Measurements from ENCODE around the gene SLC6A19.

Gene SLC6A19

DNA sequence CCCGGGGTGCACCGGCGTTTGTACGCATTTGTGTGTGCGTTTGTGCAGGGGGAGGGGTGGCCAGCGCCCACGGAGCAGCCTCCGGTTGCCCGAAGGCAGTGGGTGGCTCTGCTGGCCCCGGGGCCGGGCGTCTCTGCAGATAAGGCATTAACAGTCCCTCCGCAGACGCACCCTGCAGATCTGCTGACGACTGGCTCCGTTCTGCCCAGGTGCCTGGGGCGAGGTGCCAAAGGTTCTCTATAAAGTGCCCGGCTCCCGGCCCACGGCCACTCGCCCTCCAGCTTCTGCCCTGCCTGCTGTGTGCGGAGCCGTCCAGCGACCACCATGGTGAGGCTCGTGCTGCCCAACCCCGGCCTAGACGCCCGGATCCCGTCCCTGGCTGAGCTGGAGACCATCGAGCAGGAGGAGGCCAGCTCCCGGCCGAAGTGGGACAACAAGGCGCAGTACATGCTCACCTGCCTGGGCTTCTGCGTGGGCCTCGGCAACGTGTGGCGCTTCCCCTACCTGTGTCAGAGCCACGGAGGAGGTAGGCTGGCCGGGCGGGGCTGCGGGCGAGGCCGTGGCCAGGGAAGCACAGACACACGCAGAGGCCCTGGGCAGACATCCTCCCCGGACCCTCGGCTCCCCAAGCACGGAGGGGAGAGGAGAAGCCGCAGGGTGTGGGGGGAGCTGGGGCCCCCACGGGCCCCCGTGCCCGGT lies at the start of gene SLC6A19:
SLC6A19 (plus strand) TSS at position 269 of the 699 bp plus-strand sequence; CDS start at position 325, 56 bp downstream.
- DNase-seq, result no peak

DNA sequence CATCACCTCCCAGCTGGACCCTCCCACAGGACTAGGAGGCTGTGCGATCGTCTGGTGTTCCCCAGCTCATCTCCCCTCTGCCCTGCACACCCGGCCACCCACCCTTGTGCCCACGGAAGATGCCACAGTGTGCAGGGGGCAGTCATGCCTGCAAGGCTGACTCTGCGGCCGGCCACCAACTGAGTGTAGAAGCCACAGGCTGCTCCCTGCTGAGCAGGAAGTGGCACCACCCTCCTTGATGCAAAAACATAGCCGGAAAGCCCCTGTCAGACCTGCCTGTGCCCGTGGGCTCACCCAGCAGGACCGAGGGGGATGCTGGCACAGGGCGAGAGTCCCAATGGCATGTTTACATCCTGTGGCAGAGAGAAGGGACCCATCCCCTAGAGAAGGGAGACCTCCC lies 49.2 kb upstream of the SLC6A19 start:
- DNase-seq, result no peak

GRCh38 chr5:1152771-1153282 lies 48.6 kb upstream of the SLC6A19 start:
- no peak for DNase-seq

DNA sequence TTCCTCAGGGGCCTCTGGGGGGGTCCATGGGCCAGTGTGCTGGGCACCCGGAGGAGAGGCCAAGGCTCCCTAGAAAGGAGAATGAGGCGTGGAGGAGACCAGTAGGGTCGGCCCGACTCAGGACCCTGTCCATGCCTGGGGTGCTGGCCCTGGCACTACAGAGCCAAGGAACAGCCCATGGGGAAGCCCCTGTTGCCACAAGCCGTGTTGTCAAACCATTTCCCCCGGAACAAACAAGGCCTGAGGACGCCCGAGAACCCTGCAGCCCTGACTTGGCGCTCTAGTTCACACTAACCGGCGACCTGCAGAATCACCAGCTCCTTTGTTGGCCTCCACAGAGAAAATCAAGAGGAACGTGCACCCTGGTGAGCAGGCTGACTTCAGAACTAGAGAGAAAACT lies 48.0 kb upstream of the SLC6A19 start:
- DNase-seq, result no peak

DNA sequence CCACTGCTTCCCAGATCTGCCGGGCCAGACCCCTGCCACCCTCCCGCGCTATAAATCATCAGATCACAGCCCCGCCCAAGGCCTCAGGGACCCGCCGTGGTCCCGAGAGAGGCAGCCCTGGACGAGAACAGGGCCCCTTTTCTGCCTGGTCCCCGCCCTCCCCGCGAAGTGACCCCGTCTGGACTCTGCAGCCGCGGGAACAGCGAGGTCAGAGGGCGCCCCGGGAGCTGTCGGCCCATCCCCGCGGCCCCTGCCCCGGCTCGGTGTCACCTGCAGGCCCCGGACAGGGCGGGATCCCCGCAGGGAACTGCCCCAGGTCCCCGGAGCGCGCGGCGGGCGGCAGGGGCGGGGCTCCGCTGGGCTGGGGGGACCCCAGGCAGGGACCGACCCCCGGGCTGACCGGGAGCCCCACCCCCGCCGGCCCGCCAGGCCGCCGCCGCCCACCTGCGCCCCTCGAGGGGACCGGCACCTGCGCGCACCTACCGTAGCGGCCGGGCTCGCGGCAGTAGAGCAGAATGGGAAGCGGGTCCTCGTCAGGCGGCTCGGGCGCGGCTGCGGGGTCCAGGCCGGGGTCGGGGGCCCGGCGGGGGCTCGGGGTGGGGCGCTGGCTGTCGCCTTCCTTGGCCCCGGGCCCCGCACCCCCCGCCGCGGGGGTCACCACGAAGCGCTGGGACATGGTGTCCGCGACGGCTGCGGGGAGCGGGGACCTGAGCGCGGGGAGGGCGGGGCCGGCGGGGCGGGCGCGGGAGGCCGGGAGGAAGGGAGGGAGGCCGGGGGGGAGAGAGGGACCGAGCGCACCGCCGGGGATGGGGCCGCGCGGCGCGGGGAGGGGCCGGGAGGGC lies 46.0 kb upstream of the SLC6A19 start:
- DNase-seq, result no peak

GRCh38 chr5:1156033-1156753 lies 45.2 kb upstream of the SLC6A19 start:
- DNase-seq, result no peak

DNA sequence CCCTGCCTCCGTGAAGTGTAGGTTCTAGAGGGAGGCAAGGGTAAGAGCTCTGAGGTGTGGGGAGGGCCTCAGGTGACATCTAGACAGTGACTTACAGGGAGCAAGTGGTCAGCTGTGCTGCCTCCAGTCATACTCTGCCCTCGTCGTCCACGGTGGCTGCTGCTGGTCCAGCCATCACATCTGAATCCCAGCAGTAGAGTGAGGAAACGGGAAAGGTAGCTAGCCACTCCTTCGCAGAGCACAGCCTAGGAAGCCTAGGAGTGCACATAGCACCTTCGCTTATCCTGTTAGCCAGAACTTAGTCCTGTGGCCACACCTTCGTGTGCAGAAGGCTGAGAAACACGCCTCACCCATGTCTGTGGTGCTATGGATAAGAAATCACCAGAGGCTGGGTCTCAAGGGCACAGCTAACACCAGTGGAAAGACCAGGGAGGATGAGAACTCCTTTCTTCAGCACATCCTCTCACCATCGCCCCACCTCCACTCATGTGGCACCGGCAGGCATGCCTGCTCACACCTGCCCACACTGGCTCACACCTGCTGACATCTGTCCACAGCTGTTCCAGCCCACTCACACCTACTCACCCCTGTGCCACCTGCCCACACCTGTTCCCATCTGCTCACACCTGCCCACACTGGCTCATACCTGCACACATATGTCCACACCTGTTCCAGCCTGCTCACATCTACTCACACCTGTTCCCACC lies 44.5 kb upstream of the SLC6A19 start:
- DNase-seq, result no peak

- DNase-seq, result peak; percentile 7
Measured at GRCh38 chr5:1157461-1157986, 43.9 kb upstream of the SLC6A19 start.

DNA sequence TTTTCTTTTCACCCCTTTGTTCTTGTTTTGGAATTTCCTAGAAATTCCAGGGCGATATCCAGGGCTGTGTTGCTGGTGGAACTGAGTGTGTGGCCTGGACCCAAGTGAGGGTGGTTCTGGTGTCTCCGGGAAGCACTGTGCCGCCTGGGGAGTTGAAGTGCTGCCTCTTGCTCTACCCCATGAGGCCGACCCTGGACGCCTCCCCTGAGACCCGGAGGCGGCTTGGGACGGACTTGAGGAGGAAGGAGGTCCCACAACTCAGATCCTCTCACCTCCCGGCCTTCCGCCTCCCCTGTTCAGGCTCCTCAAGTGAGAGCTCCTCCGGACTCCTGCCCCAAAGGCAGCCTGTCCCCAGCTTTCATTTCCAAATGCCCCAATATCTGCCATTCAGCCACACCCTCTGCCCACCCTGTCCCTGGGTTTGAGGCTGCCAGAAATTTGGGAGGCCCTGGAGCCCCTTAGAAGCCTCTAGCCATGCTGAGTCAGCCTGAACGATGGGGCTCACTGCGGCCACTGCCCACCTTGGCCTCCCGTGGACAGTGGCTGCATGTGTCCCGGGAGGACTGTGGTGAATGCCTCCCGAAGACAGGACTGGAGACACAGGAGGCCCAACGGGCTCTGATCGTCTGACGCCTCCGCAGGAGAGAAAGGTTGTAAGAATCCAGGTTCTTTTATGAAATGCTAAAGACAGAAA lies 42.6 kb upstream of the SLC6A19 start:
- no peak for DNase-seq

GRCh38 chr5:1159341-1159675 lies 42.1 kb upstream of the SLC6A19 start:
- no peak for DNase-seq

GRCh38 chr5:1159774-1160406 lies 41.5 kb upstream of the SLC6A19 start:
- no peak for DNase-seq

GRCh38 chr5:1161108-1161832 lies 40.1 kb upstream of the SLC6A19 start:
- DNase-seq, result no peak

DNA sequence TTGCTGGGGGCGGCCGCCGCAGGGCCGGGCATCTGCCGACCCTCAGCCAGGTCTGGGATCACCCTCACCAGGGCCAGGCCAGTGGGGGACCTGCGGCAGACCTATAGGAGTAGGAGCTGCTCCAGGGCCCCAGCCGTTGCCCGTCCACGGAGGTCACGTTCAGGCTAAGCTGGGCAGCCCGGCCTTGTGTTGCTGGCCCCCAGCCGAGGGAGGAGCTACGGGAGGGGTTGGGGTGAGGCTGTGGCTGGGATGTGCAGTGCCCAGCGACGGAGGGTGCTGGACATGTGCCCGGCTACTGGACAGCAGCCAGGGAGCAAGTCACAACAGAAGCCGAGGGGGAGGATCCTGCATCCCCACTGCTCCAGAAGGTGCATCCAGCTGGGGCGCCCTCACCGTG lies 39.6 kb upstream of the SLC6A19 start:
- DNase-seq, result peak; percentile 25

GRCh38 chr5:1162276-1162675 lies 39.1 kb upstream of the SLC6A19 start:
- DNase-seq, result no peak

- no peak for DNase-seq
Measured at GRCh38 chr5:1162751-1163150, 38.6 kb upstream of the SLC6A19 start.

GRCh38 chr5:1163366-1163765 lies 38.0 kb upstream of the SLC6A19 start:
- no peak for DNase-seq

GRCh38 chr5:1163879-1164278 lies 37.5 kb upstream of the SLC6A19 start:
- no peak for DNase-seq

DNA sequence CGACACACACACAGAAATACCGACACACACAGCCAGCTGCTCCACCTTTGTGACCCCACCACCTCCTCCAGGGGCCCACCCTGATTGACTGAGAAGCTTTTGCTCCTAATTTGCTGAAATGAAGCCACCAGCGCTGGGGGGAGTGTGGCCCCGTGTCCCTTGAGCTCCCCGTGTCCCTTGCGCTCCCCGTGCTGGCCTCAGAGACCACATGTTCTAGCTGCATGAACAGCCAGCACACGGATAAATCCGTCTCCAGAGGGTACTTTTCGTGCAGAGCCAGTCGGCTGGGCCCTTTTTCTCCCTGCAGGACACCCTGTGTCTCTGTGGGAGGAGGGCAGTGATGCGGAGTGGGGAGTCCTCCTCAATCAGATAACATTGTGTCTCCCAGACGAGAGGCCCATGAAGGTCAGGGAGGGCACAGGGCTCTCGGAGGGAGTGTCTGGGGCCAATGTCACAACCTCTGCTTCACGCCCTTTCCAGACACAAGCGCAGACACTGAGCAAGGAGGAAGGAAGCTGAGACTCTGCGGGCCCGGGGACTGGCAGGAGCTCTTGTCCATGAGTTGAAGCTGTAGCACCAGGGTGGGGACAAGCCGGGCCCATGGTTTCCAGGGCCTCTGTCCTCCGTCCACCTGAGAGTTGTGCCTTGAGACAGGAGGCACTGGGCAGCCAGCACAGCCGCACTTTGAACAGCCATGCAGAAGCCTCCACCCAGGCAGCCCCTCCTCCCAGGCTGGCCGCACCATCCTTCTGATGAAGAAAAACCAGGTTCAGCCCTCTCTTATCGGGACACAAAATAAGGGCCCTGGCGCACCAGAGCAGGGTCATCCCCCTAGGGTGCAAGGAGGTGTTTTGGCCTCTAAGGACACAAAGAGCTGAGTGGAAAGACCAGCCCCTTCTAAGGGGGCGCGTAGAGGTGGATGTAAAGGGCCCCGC lies 36.4 kb upstream of the SLC6A19 start:
- DNase-seq, result no peak

DNA sequence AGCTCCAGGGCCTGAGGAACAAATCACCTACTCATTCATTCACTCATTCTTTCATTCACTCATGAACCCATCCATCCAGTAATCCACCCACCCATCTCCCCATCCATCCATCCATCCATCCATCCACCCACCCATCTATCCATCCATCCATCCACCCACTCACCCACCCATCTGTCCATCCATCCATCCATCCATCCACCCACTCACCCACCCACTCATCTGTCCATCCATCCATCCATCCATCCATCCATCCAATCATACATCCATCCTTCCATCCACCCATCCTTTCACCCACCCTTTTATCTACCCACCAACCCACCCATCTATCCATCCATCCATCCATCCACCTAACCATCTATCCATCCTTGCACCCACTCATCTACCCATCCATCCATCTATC lies 35.5 kb upstream of the SLC6A19 start:
- no peak for DNase-seq

DNA sequence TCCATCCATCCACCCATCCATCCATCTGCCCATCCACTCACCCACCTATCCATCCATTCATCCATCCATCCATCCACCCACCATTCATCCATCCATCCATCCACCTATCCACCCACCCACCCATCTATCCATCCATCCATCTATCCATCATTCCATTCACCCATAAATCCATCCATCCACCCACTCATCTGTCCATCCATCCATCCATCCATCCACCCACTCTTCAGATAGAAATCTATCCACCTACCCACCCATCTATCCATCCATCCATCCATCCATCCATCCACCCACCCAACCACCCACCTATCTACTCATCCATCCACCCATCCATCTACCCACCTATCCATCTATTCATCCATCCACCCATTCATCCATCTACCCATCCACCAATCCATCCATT lies 35.0 kb upstream of the SLC6A19 start:
- DNase-seq, result no peak
